ENCODE data around the gene CCDC30. TPM values are rescaled to one million over a fixed set of nuclear protein-coding genes. Genes with fewer than 3 reads are reported as not detected.

Gene CCDC30
- polyA plus RNA-seq, 1 donor (not counting 4 experiments of a cell fraction or from before 2014, with no cell fraction given): 0.35 TPM

GRCh38 chr1:42567038-42567437 is 104.0 kb downstream of the CCDC30 start:
- dilution Hi-C loops (cut with MboI; ENCODE audit: extremely low pct_ligation_motif_present, low sequenced_read_pairs): no loop called here
- Histone ChIP-seq H3K36me3 (ENCODE audit: control insufficient read depth in 2 of 2, extremely low read depth in 1 of 2, insufficient read depth in 2 of 2, low read length in 2 of 2) (no peaks in the 10 kb centered on the region), H3K9ac (ENCODE audit: control insufficient read depth, extremely low read depth, insufficient read depth, low read length) (no peak overlapping the region), H4K20me1 (ENCODE audit: control insufficient read depth, extremely low read depth, insufficient read depth, low read length) (no peaks in the 10 kb centered on the region), H3K4me3 (ENCODE audit: control insufficient read depth in 2 of 3, extremely low read depth in 1 of 3, insufficient read depth in 2 of 3, low read depth in 1 of 3, low read length in 3 of 3) (no peak overlapping the region), H3K4me1 (ENCODE audit: control insufficient read depth, extremely low read depth, insufficient read depth, low read length) (no peaks in the 10 kb centered on the region), H3K79me2 (ENCODE audit: control insufficient read depth, insufficient read depth, low read length) (no peaks in the 10 kb centered on the region), H3K27ac (ENCODE audit: control insufficient read depth, insufficient read depth, low read length) (no peak overlapping the region), H3K9me3 (ENCODE audit: control insufficient read depth, low read depth, low read length) (no peaks in the 10 kb centered on the region), H3K9me1 (ENCODE audit: control insufficient read depth, extremely low read depth, insufficient read depth, low read length) (no peaks in the 10 kb centered on the region), H2AFZ (ENCODE audit: control insufficient read depth, low read length) (no peak overlapping the region), H3K27me3 (ENCODE audit: control insufficient read depth, extremely low read depth, insufficient read depth, low read length) (no peaks in the 10 kb centered on the region), H3K4me2 (ENCODE audit: control insufficient read depth, extremely low read depth, insufficient read depth, low read depth, low read length) (no peak overlapping the region)
- TF ChIP-seq, protein P1, sequence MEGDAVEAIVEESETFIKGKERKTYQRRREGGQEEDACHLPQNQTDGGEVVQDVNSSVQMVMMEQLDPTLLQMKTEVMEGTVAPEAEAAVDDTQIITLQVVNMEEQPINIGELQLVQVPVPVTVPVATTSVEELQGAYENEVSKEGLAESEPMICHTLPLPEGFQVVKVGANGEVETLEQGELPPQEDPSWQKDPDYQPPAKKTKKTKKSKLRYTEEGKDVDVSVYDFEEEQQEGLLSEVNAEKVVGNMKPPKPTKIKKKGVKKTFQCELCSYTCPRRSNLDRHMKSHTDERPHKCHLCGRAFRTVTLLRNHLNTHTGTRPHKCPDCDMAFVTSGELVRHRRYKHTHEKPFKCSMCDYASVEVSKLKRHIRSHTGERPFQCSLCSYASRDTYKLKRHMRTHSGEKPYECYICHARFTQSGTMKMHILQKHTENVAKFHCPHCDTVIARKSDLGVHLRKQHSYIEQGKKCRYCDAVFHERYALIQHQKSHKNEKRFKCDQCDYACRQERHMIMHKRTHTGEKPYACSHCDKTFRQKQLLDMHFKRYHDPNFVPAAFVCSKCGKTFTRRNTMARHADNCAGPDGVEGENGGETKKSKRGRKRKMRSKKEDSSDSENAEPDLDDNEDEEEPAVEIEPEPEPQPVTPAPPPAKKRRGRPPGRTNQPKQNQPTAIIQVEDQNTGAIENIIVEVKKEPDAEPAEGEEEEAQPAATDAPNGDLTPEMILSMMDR (optimal IDR thresholded peaks at IDR 0.05 in 1 of 3, IDR thresholded peaks at IDR 0.05 in 1 of 3, conservative IDR thresholded peaks at IDR 0.05 in 1 of 3; ENCODE audit: extremely low read depth in 1 of 3, insufficient read depth in 2 of 3, low read length in 3 of 3): no peak
- TF ChIP-seq EZH2 (IDR thresholded peaks at IDR 0.05; ENCODE audit: low read length): no peak
- FAIRE-seq (no peak), DNase-seq (ENCODE audit: low read depth, low spot score) (no peak)

DNA sequence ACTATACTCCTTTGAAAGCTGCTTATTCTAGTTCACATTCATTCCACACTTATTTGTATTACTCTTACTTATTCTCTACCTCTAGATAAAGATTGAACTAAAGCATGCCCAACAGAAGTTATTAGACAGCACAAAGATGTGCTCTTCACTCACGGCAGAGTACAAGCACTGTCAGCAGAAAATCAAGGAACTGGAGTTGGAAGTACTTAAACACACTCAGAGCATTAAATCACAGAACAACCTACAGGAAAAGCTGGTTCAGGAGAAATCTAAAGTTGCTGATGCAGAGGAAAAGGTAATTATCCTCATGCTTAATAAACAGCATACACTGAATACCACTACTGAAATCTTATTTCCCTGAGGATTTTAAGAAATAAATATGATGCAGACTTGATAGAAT is 113.8 kb downstream of the CCDC30 start:
- no peak for TF ChIP-seq EZH2 (IDR thresholded peaks at IDR 0.05; ENCODE audit: low read length)
- TF ChIP-seq, protein P1 (optimal IDR thresholded peaks at IDR 0.05 in 1 of 3, IDR thresholded peaks at IDR 0.05 in 1 of 3, conservative IDR thresholded peaks at IDR 0.05 in 1 of 3; ENCODE audit: extremely low read depth in 1 of 3, insufficient read depth in 2 of 3, low read length in 3 of 3): no peak
- H3K9ac ChIP-seq (ENCODE audit: control insufficient read depth, extremely low read depth, insufficient read depth, low read length): no peak overlapping the region
- H3K9me3 ChIP-seq (ENCODE audit: control insufficient read depth, low read depth, low read length): no peaks in the 10 kb centered on the region
- H3K9me1 ChIP-seq (ENCODE audit: control insufficient read depth, extremely low read depth, insufficient read depth, low read length): no peaks in the 10 kb centered on the region
- H3K4me1 ChIP-seq (ENCODE audit: control insufficient read depth, extremely low read depth, insufficient read depth, low read length): no peaks in the 10 kb centered on the region
- H3K4me3 ChIP-seq (ENCODE audit: control insufficient read depth in 2 of 3, extremely low read depth in 1 of 3, insufficient read depth in 2 of 3, low read depth in 1 of 3, low read length in 3 of 3): no peak overlapping the region
- H3K4me2 ChIP-seq (ENCODE audit: control insufficient read depth, extremely low read depth, insufficient read depth, low read depth, low read length): no peak overlapping the region
- no peak overlapping the region for H2AFZ ChIP-seq (ENCODE audit: control insufficient read depth, low read length)
- dilution Hi-C loops (cut with MboI; ENCODE audit: extremely low pct_ligation_motif_present, low sequenced_read_pairs): no loop called here
- DNase-seq (ENCODE audit: low read depth, low spot score) (no peak), FAIRE-seq (no peak)
- H3K79me2 ChIP-seq (ENCODE audit: control insufficient read depth, insufficient read depth, low read length): no peaks in the 10 kb centered on the region
- H3K27me3 ChIP-seq (ENCODE audit: control insufficient read depth, extremely low read depth, insufficient read depth, low read length): no peaks in the 10 kb centered on the region
- no peaks in the 10 kb centered on the region for H4K20me1 ChIP-seq (ENCODE audit: control insufficient read depth, extremely low read depth, insufficient read depth, low read length)
- no peaks in the 10 kb centered on the region for H3K36me3 ChIP-seq (ENCODE audit: control insufficient read depth in 2 of 2, extremely low read depth in 1 of 2, insufficient read depth in 2 of 2, low read length in 2 of 2)
- H3K27ac ChIP-seq (ENCODE audit: control insufficient read depth, insufficient read depth, low read length): no peak overlapping the region

All from keratinocyte (primary cell).